Naive thymus-derived CD4-positive, alpha-beta T cell (primary cell): ENCODE measurements around the gene PRR7. TPM values are rescaled to one million over a fixed set of nuclear protein-coding genes. Genes with fewer than 3 reads are reported as not detected.

Source experiments
- ATAC-seq: fragments of 150-1000 bp; cut with Tn5 transposase; 2 replicates; pipeline ENCODE4 v1.10.0; 2021; ENCODE audit warnings: mild to moderate bottlenecking, moderate library complexity
- CTCF ChIA-PET: fragments of 350-600 bp; sonication (Branson Sonifier 250); formaldehyde crosslinking; loops from one replicate; lab custom pipeline; 2021; ENCODE audit warnings: antibody characterized with exemption; lab: Charles Lee
- POLR2A ChIA-PET: fragments of 350-600 bp; sonication (Branson Sonifier 250); formaldehyde crosslinking; loops from one replicate; lab custom pipeline; 2021; ENCODE audit warnings: antibody characterized with exemption, inconsistent platforms; lab: Charles Lee
- DNase-seq, 9 donors: peaks; one replicate each; pipeline versions ENCODE4 v3.0.0 to v3.0.0-alpha.2; 2020 to 2022; ENCODE audit warnings: mixed read lengths in 1 of 9
- H3K27ac ChIP-seq: one replicate; pipeline ENCODE4 v1.7.0; 2013; ENCODE audit warnings: mild to moderate bottlenecking, low read depth, low read length, moderate library complexity
- H3K27me3 ChIP-seq, 2 donors: one replicate each; pipeline ENCODE4 v1.7.0; 2013; ENCODE audit warnings: low read length in 2 of 2, mild to moderate bottlenecking in 2 of 2, moderate library complexity in 2 of 2; ENCODE audit not compliant: control insufficient read depth in 2 of 2, insufficient read depth in 2 of 2
- H3K36me3 ChIP-seq, 3 experiments: 1 replicate in 2 of 3; 2 replicates in 1 of 3; pipeline ENCODE4 v1.7.0; 2013; ENCODE audit warnings: low read length in 3 of 3, mild to moderate bottlenecking in 3 of 3, moderate library complexity in 1 of 3; ENCODE audit not compliant: insufficient read depth in 3 of 3, control insufficient read depth in 2 of 3
- H3K4me1 ChIP-seq, 2 donors: one replicate each; pipeline ENCODE4 v1.7.0; 2013; ENCODE audit warnings: low read length in 2 of 2, mild to moderate bottlenecking in 2 of 2, moderate library complexity in 1 of 2; ENCODE audit not compliant: control insufficient read depth in 2 of 2, insufficient read depth in 2 of 2
- H3K4me3 ChIP-seq: 2 replicates; pipeline ENCODE4 v1.7.0; 2013; ENCODE audit warnings: mild to moderate bottlenecking, low read length
- H3K9me3 ChIP-seq, 3 experiments: 1 replicate in 2 of 3; 2 replicates in 1 of 3; pipeline ENCODE4 v1.7.0; 2013; ENCODE audit warnings: low read length in 3 of 3; ENCODE audit not compliant: control insufficient read depth in 2 of 3
- H3K27ac Mint-ChIP-seq, 9 donors: one replicate each; pipeline ENCODE4 v1.8.0; 2020 to 2022; ENCODE audit warnings: mixed read lengths in 9 of 9, mild to moderate bottlenecking in 8 of 9, moderate library complexity in 5 of 9, inconsistent platforms in 2 of 9
- H3K27me3 Mint-ChIP-seq, 5 donors: one replicate each; pipeline ENCODE4 v1.8.0; 2021 to 2022; ENCODE audit warnings: mixed read lengths in 5 of 5, mild to moderate bottlenecking in 1 of 5
- H3K36me3 Mint-ChIP-seq, 5 donors: one replicate each; pipeline ENCODE4 v1.8.0; 2020 to 2022; ENCODE audit warnings: mixed read lengths in 5 of 5, mild to moderate bottlenecking in 3 of 5, inconsistent platforms in 1 of 5
- H3K4me1 Mint-ChIP-seq, 7 donors: one replicate each; pipeline ENCODE4 v1.8.0; 2020 to 2022; ENCODE audit warnings: mixed read lengths in 7 of 7, mild to moderate bottlenecking in 3 of 7, inconsistent platforms in 1 of 7
- H3K4me3 Mint-ChIP-seq, 10 donors: one replicate each; pipeline ENCODE4 v1.8.0; 2020 to 2022; ENCODE audit warnings: mild to moderate bottlenecking in 10 of 10, mixed read lengths in 10 of 10, moderate library complexity in 6 of 10, inconsistent platforms in 2 of 10
- H3K9me3 Mint-ChIP-seq, 11 donors: one replicate each; pipeline ENCODE4 v1.8.0; 2020 to 2022; ENCODE audit warnings: mixed read lengths in 11 of 11, mild to moderate bottlenecking in 4 of 11, inconsistent platforms in 1 of 11, moderate library complexity in 1 of 11
- intact Hi-C, 2 donors: fragments of 100-400 bp; cut with micrococcal nuclease; formaldehyde crosslinking; loops; one replicate each; pipeline ENCODE4 v1.15.1; 2023
- polyA plus RNA-seq, 2 donors: library from polyadenylated mRNA; unstranded; fragments of 300-500 nt; fragmentation: Illumina TruSeq; gene quantifications; one replicate each; pipeline ENCODE4 v1.2.3, GENCODE V29; 2021
- total RNA-seq, 6 experiments: library from RNA in 5 of 6; stranded (reverse) in 5 of 6; gene quantifications; 1 replicate in 5 of 6; 2 replicates in 1 of 6; pipeline ENCODE4 v1.2.3 and lab custom pipeline; 2021 to 2026

The PRR7 gene
- total and polyA plus RNA-seq, 7 experiments from 2014 or later = 6.4 to 31.8 (median 11.7) TPM

DNA sequence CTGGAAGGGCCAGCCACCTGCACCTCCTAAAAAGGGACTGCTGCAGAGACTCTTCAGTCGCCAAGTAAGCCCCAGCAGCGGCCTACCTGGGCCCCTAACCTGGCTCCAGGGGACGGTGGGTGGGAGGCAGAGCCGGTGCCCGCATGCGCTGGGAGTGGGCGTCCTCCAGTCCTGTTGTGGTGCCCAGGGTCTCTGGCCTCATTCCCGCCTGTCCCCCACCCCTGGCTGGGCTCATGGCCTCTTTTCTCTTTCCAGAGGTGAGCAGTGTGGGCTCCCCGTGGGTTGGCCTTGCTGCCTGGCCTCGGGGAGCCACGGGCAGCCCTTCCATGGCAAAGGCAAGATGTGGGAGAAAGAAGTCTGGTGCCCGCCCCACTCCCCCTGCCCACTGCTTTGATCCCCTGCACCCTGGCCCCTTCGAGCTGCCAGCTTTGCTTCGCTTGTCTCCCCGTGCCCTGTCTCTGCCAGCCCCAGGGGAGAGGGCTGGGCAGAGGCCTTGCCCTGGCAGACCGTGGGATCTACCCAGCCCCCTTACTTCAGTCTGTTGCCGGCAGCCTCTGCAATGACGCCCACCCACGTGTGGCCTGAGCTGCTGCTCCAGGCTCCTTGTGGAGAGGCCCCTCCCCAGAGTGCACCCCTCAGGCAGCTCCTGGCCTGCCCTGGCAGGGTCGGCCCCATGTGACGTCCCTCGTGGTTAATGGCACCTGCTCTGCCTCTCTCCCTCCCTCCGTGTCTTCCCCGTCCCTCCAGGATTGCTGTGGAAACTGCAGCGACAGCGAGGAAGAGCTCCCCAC, 5.4 kb upstream of the PRR7 start:
- peaks cover 9 to 69% (median 23%) of the 10 kb centered on the region in 3 experiments for H3K36me3 ChIP-seq

DNA sequence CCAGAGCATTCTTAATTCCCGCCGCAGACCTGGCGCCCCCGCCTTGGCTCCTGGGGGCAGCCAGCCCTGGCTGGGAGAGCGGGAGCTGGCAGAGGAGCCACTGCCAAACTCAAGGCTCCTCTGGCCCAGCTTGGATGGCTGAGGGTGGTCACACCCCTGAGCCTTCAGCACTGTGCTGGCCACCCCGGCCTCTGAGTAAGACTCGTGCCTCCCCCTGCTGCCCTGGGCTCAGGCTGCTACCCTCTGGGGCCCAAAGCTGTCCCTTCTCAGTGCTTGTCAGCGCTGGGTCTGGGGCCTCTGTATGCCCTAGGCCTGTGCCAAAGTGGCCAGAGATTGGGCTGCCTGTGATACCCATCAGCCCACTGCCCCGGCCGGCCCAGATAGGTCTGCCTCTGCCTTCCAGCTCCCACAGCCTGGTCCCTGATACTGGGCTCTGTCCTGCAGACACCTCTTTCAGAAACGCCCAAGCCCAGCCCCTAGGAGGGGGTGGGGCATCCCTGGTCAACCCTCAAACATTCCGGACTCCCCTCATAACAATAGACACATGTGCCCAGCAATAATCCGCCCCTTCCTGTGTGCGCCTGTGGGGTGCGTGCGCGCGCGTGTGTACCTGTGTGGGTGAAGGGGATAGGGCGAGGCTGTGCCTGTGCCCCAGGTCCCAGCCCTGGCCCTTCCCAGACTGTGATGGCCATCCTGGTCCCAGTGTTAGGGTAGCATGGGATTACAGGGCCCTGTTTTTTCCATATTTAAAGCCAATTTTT, 4.4 kb upstream of the PRR7 start:
- peak overlapping the region in 1 of 10 donors; percentile 56 for H3K4me3 Mint-ChIP-seq
- ChIA-PET POLR2A (interaction anchor here (0.6 to 23.1 kb wide), 7 partner anchors 11 to 171 kb away, joined by 3 to 804 read pairs (median 4); partner anchors contain the start of genes F12, GRK6 and PFN3), CTCF (interaction anchor here (0.9 to 8.8 kb wide), 7 partner anchors 10 to 72 kb away, joined by 4 to 105 read pairs (median 25); no protein-coding TSS in a partner anchor)
- no peaks in the 10 kb centered on the region for H3K9me3 Mint-ChIP-seq
- H3K36me3 Mint-ChIP-seq = peaks cover 0 to 27% (median 14%) of the 10 kb centered on the region in 5 donors
- intact Hi-C loops = no loop called here
- H3K4me1 Mint-ChIP-seq = peaks cover 46 to 69% (median 53%) of the 10 kb centered on the region in 7 donors
- Histone ChIP-seq H3K36me3 (peaks cover 4 to 58% (median 16%) of the 10 kb centered on the region in 3 experiments), H3K27me3 (no peaks in the 10 kb centered on the region), H3K4me1 (peaks cover 11 to 49% of the 10 kb centered on the region in 2 donors), H3K27ac (peak overlapping the region; percentile 97), H3K9me3 (no peaks in the 10 kb centered on the region), H3K4me3 (no peak overlapping the region)
- H3K27ac Mint-ChIP-seq = peak overlapping the region in 6 of 9 donors; percentile 28 to 97 (median 36)
- no peaks in the 10 kb centered on the region for H3K27me3 Mint-ChIP-seq
- ATAC-seq = no peak
- peak in 1 of 9 donors; percentile 5 for DNase-seq

More for the DNA sequence above, 5.4 kb upstream of the PRR7 start:
- H3K4me1 Mint-ChIP-seq = peaks cover 52 to 79% (median 63%) of the 10 kb centered on the region in 7 donors
- H3K9me3 Mint-ChIP-seq = no peaks in the 10 kb centered on the region
- intact Hi-C loops = no loop called here
- H3K27ac Mint-ChIP-seq = peak overlapping the region in 5 of 9 donors; percentile 28 to 92 (median 76)
- Histone ChIP-seq H3K9me3 (no peaks in the 10 kb centered on the region), H3K27ac (peak overlapping the region; percentile 84), H3K4me3 (no peak overlapping the region), H3K4me1 (peaks cover 10 to 52% of the 10 kb centered on the region in 2 donors), H3K27me3 (no peaks in the 10 kb centered on the region)
- CTCF ChIA-PET = interaction anchor here (0.7 to 3.7 kb wide), 5 partner anchors 9 to 38 kb away, joined by 3 to 25 read pairs (median 5); no protein-coding TSS in a partner anchor
- H3K36me3 Mint-ChIP-seq = peaks cover 0 to 34% (median 18%) of the 10 kb centered on the region in 5 donors
- H3K27me3 Mint-ChIP-seq = no peaks in the 10 kb centered on the region
- peak overlapping the region in 1 of 10 donors; percentile 56 for H3K4me3 Mint-ChIP-seq
- POLR2A ChIA-PET = interaction anchor here (0.6 to 23.1 kb wide), 7 partner anchors 7 to 172 kb away, joined by 3 to 804 read pairs (median 6); partner anchors contain the start of gene GRK6
- DNase-seq (no peak), ATAC-seq (no peak)

DNA sequence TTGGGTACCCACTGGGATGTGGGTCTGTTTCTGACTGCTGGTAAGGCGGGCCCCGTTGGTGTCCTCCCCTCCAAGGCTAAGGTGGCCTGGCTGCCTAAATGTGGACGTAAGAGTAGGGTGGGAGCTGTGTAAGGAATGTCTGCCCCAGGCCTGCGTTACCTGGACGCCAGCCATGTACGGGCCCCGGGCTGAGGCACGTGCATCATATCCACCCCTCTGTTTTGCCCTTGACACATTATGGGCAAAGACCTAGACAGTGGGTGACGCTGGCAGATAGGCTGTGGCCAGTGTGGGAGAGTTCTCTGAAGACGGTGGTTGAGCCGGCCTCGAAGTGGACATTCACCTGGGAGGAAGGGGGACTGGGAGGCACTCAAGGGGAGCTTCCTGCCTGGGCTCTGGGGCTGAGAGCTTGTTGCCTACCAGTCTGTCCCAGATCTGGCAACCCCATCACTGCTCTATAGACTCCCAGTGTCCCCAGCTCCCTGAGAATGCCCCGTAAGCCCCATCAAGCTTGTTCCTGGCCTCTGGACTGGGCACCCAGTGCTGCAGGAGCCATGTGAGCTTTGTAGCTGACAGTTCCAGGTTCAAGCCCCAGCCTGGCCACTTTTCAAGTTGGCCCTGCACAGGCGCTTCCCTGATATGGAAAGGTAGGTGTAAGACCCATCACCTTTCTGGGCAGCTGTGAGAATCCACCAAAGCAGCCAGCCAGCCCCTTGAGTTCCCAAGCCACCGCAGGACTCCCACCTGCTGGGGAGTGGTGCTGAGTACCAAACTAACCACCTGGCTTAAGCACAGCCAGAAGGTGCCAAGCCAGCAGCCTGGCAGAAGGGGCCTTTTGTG, 3.2 kb upstream of the PRR7 start:
- Mint-ChIP-seq H3K4me1 (peaks cover 42 to 67% (median 52%) of the 10 kb centered on the region in 7 donors), H3K27ac (peak overlapping the region in 7 of 9 donors; percentile 80 to 97 (median 93)), H3K36me3 (peaks cover 0 to 18% (median 10%) of the 10 kb centered on the region in 5 donors), H3K27me3 (peaks cover 0 to 7% (median 0%) of the 10 kb centered on the region in 5 donors), H3K4me3 (no peak overlapping the region), H3K9me3 (no peaks in the 10 kb centered on the region)
- H3K36me3 ChIP-seq = peaks cover 4 to 47% (median 7%) of the 10 kb centered on the region in 3 experiments
- ATAC-seq = no peak
- peak overlapping the region; percentile 97 for H3K27ac ChIP-seq
- peaks cover 11 to 49% of the 10 kb centered on the region in 2 donors for H3K4me1 ChIP-seq
- no peaks in the 10 kb centered on the region for H3K27me3 ChIP-seq
- peak in 1 of 9 donors; percentile 11 for DNase-seq
- intact Hi-C loops = no loop called here
- no peaks in the 10 kb centered on the region for H3K9me3 ChIP-seq
- CTCF ChIA-PET = interaction anchor here (1.0 to 8.8 kb wide), 8 partner anchors 9 to 73 kb away, joined by 4 to 105 read pairs (median 6); no protein-coding TSS in a partner anchor
- H3K4me3 ChIP-seq = no peak overlapping the region
- POLR2A ChIA-PET = interaction anchor here (0.6 to 23.1 kb wide), 6 partner anchors 9 to 156 kb away, joined by 3 to 804 read pairs (median 4); partner anchors contain the start of genes F12, GRK6 and PFN3

DNA sequence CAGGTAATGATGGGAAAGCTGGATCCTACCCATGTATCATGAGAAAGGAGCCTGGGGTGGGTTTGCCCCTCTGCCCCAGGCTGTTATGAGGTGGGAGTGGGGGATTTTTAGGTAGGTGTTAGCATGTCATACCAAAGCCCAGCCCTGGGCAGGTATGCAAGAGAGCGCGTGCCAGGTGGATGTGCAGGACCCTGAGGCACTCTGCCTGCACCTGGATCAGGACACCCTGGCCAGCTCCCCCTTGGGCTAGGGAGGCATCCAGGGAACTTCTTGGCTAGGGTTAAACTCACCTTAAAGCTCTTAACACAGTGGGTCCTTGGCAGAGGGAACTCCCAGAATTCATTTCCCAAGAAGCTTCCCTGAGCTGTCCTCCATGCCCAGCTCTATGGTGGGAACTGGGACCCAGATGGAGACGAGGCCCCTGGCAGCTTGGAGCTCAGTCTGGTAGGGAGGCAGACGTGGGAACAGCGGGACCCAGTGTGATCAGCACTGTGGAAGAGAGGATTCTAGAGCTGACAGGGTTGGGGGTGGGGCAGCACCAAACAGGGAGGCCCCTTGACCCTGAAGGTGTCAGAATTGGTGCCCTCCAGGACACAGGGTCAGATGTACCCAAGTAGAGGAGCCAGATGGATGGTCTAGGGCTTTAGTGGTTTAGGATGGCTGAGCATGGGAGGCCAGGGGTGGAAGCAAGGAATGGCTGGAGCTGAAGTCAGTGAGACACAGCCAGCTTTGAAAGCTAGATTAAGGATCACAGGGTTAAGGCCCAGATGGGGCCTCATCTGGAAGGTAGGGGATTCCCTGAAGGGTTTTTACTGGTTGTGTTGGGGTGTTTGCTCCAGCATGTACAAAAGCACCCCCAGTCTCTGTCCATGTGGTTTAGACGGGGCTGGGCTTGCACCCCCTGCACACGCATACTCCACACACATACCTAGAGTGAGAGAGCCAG, 2.2 kb upstream of the PRR7 start:
- ATAC-seq = peak; percentile 30
- no peak overlapping the region for H3K4me3 ChIP-seq

More for the DNA sequence above, 2.2 kb upstream of the PRR7 start:
- H3K27ac ChIP-seq = peak overlapping the region; percentile 97
- H3K27ac Mint-ChIP-seq = peak overlapping the region; percentile 88 to 97 (median 92)
- peaks cover 0 to 12% (median 8%) of the 10 kb centered on the region in 5 donors for H3K36me3 Mint-ChIP-seq
- H3K27me3 Mint-ChIP-seq = peaks cover 0 to 10% (median 0%) of the 10 kb centered on the region in 5 donors
- H3K4me1 ChIP-seq = peaks cover 11 to 46% of the 10 kb centered on the region in 2 donors
- peak overlapping the region; percentile 42 to 85 (median 74) for H3K4me3 Mint-ChIP-seq
- intact Hi-C loops = loop anchor here in 1 of 2 donors (1.0 kb wide), 2 partner anchors 10 to 15 kb away; no protein-coding TSS in a partner anchor
- peaks cover 4 to 40% (median 7%) of the 10 kb centered on the region in 3 experiments for H3K36me3 ChIP-seq
- DNase-seq = peak in 2 of 9 donors; percentile 10 to 77
- POLR2A ChIA-PET = interaction anchor here (0.8 to 23.1 kb wide), 7 partner anchors 7 to 71 kb away, joined by 3 to 804 read pairs (median 5); partner anchors contain the start of genes F12, GRK6 and PFN3
- H3K9me3 ChIP-seq = no peaks in the 10 kb centered on the region
- CTCF ChIA-PET = interaction anchor here (0.8 to 8.8 kb wide), 11 partner anchors 10 to 74 kb away, joined by 4 to 105 read pairs (median 6); no protein-coding TSS in a partner anchor
- H3K4me1 Mint-ChIP-seq = peaks cover 42 to 64% (median 51%) of the 10 kb centered on the region in 7 donors
- H3K27me3 ChIP-seq = no peaks in the 10 kb centered on the region
- no peaks in the 10 kb centered on the region for H3K9me3 Mint-ChIP-seq
